Activated naive CD8-positive, alpha-beta T cell treated with anti-CD3 and anti-CD28 coated beads, Interleukin-2, amount 50 U/mL, for 16 hours (primary cell): ENCODE results near the gene TMEM212.
"Not testable (repeated sequence)": the region's sequence is repeated elsewhere in the genome, so short reads cannot be mapped to it uniquely, and the experiment has no call there.

Experiments used
- DNase-seq: peaks from one replicate; pipeline ENCODE4 v3.0.0-alpha.2; 2020; ENCODE audit warnings: low read depth, low spot score

The TMEM212 gene

DNA sequence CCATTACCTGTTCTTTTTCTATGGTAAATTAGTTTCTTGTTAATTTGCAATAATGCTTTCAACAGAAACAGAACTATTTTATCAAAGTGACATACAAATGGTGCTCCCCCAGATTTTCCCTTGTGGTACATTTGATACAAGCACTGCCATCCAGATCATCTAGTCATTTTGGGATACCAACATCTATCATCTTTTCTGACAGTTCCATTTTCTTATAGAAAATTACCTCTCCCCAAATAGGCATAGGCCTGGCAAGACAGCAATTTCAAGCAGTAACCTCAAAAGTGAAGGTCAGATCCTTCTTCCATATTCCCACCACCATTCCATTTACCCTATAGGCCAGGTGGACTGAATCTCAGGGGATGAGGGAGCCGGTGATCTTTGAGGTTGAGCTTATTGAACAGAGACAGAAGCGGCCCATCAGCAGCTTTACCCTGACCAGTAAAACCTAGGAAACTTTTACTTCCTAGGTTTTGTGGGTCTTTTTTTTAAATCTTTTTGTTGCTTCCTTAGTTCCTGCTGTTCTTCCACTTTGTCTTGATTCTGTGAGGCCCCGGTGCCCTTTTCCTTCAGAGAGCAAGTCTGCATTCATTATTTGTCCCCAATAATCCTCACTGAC is 29.8 kb upstream of the TMEM212 start:
- no peak for DNase-seq

DNA sequence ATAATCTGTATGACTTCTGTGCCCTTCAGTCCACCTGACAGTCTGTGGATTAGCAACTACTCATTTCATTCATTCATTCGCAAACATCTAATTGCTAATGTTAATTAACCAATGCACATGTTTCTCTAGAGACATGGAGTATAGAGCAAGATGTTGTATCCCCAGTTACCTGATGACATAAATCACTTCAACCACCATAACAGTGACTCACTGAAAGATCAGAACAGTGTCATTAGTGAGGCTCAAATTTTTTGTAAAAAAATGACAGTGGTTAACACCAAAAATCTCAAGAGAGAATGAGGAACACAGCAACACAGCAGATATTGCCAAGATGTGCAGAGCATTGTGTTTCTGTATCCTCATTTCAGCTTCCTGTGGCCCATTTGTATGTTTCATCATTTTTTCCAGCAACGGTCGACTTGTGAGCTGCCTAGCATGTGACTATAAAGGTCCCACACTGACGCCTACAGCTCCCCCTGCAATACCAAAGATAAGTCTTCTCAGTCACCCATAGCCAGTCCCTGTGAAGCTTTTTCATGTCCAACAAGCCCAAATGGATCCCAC is 29.2 kb upstream of the TMEM212 start:
- DNase-seq = no peak

DNA sequence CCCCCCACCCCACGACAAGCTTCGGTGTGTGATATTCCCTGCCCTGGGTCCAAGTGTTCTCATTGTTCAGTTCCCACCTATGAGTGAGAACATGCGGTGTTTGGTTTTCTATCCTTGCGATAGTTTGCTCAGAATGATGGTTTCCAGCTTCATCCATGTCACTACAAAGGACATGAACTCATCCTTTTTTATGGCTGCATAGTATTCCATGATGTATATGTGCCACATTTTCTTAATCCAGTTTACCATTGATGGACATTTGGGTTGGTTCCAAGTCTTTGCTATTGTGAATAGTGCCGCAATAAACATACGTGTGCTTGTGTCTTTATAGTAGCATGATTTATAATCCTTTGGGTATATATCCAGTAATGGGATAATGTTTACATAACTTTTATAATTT is 28.5 kb upstream of the TMEM212 start:
- not testable (repeated sequence) for DNase-seq

DNA sequence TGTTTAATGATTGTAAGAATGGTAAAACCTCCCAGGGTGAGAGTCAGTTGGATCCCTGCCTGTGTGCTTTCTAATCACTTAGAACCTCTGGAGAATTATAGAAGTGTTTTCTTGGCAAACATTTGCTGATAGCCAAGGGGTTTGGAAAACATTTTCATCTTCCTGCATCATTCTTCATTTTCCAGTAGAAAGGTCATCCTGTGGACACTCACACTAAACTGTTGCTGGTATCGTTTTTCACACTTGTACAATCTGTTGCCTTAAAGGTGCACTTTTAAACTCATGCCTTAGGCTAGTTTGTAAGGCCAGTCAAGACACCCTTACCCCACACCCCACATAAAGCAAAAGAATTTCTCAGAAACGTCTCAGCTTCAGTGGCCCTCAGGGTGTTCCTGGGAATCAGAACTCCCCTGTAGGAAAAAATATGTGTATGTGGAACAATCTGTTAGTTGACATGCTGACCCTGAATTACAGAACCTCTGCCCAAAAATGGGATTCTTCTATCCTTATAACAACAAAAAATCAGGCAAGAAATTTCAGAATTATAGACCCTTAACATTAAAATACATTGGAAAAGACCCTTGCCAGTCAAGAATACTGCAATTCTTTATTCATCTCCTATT is 27.1 kb upstream of the TMEM212 start:
- no peak for DNase-seq

DNA sequence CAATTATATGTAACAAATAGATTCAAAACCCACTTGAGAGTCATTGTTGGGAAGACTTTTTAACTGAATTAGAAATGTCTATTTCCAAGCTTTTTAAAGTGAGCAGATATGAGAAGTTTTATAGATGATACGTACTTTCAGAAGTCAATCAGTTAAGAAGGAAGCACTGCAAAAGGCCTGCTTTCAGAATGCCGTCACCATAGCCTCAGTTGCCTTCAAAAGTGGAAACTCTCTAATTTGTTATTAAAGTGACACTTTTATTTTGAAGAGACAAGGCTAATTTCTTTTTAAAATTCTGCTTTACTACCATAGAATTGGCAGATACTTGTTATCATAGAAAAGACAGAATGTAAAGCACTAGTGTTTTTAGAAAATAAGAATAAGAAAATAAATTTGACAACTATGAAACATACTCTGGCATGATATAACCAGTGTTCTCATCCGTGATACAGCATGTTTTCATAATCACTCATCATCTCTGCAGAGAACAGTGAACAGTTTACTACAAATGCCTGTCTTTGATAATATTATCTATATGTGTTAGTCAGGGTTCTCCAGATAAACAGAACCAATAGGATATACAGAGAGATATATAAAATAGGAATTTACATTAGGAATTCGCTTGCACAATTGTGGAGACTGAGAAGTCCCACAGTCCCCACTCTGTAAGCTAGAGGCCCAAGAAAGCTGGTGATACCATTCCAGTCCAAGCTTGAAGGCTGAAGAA is 25.9 kb upstream of the TMEM212 start:
- DNase-seq = no peak

DNA sequence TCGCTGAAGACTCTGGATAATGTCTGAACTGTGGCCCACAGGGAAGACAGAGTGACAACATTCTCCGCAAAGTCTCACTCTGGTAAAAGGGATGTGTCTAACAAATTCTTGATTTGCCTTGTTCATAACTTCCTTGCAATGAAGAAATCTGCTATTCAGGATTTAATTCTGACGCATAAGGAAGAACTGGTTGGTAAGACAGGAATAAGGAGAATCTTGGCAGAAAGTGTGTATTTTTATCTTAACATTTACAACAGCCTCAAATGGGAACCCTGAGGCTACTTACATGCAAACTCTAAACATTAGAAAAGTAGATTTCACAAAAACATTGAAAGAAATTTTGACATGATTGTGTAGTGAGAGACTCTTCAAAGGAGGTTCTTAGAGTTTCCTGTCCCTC is 22.1 kb upstream of the TMEM212 start:
- no peak for DNase-seq

DNA sequence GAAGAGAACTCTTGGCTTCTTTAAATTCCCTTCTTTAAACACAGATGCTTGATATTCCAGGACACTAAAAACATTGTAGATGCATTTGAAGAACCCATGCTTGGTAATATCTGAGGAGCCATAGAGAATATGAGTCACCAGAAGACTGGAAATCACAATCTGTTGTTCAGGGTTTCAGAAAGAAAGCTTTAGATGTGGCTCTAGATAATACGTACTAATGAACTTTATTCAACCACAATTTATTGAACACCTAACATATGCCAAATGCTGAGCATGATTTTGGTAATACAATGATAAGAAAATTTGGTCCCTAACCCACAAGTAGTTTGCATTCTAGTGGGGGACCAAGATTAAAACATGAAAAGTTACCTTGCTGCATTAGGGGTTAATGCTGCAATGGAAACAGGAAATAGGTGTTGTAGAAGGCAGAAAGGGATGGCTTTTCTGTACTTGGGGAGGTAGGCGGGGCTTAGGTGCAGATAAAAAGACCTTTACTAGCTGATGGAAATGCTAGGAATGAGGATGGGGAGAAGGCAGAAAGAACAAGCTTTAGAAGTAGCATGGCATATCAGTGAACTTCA is 21.3 kb upstream of the TMEM212 start:
- DNase-seq = no peak

DNA sequence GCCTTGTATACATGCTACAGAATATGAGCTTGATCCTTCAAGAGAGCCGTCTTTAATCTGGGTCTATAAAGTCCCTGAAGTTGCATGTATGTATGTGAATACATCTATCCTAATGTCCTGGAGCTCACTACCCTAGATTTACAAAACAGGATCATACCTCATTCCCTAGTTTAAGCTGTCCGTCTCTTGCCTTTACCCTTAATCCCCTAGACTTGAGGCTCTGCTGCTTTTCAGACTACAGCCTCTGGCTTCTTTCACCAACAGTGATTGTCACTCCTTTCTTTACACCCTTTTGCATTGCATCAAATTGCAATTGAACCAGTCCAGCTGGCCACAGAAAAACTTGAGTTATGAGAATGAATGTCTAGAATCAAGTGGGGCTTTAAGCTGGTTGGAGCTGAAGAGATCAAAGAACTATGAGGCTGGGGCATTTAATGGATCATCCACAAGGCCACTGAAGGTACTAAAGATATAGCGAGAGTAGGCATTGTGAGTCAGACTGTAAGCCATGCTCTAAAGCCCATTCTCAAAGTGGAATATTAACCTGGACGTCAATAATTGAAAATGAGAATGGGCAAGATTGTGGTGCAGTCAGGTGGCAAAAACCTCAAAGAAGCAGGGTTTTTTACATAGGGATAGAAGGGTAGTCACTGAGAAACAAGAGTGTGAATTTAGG is 20.6 kb upstream of the TMEM212 start:
- no peak for DNase-seq

DNA sequence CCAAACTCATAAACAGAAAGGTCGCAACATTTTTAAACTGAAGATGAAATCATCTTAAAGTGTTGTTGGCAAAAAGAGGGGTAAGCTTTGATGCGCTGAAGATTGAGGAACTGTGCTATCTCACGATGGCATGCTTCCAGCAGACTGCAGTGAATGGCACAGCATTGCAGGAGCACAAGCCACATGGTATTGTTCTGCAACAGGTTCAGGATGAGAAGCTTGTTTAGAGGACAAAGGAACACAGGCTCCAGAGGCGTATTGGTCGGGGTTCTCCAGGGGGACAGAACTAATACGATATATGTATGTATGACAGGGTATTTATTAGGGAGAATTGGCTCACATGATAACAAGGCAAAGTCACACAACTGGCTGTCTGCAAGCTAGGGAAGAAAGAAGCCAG is 19.0 kb upstream of the TMEM212 start:
- no peak for DNase-seq

DNA sequence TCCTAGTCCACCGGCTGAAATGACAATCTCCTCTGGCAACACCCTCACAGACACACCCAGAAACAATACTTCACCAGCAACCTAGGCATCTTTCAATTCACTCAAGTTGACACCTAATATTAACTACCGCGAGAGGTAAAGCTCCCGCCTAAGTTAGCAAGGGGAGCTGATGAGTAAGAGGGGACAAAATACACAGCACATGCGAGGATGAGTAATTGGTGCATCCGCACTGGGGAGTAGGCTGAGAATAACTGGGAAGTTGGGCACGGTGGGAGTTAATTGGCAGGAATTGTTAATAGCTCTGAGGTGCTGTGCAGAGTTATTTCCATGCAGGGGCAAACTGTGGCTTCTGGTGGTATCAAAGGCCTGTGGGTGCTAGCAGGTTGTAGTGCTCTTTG is 18.3 kb upstream of the TMEM212 start:
- no peak for DNase-seq

DNA sequence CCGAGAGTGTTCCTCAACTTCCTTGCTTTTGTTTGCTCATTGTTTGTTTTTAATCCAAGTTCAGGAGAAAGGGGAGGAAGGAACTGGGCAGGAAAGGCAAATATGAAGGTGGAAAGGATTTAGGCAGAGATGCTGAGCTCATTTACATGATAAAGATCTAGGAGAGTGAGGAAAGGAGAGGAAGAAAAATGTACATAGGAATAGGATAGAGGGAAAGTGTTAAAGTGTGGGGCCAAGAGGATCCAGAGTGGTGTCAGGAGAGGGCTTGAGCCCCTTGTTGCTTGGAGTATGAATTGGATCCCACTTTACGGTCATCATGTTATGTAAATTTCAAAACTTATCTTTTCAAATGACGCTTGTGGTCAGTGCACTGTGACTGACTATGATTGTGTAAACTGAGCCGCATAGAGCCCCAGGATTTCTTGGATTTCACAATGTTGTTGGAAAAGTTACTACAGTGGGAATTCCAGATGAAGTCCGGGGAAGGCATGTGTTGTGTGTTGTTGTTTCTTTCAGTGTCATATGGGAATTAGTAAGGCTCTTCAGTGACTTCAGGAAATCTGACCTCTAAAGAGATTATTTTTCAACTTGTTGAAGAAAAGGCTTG is 17.8 kb upstream of the TMEM212 start:
- no peak for DNase-seq

DNA sequence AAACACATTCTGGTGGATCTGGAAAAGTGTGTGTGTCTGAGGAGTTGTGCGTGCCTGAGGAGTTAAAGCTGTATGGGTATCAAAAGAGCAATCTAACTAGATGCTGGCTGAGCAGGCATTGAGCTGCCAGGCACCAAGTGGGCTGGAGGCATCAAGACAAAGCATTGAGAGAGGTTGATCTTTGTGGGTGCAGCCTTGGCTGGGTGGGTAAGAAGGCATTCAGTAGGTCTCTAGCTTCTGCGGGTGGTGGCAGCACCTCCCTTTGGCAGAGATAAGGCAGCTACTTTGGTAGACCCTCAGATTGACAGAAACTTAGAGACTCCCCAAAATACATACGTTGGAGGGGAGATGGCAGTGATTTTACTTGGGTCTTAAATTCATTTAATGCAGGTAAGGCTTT is 15.8 kb upstream of the TMEM212 start:
- DNase-seq = no peak

DNA sequence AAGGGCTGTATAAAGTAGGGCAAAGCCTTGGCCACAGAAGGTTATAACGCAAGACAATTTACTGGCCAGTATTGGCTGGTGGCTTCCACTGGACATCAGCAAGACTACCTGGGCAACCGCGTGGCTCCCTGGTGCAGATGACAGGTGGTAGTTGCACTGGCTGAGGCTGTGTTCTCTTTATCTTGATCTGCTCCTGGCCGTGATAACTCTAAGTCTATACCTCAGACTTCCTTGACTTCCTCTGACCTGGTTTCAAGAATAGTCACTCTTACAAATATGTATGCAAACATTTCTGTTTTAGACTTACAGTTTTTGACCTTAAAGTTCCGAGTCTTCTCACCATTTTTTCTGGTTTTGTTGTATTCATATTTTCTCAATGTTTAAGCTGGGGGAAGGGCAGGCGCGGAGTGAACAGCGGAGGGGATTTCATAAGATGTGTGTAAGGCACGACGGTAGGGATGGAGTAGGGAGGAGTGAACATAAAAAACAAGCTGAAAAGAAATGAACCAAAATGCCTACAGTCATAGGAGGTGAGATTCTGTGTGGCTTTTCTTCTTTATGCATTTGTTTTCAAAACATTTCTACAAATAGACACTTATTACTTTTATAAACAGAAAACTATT is 15.2 kb upstream of the TMEM212 start:
- no peak for DNase-seq

DNA sequence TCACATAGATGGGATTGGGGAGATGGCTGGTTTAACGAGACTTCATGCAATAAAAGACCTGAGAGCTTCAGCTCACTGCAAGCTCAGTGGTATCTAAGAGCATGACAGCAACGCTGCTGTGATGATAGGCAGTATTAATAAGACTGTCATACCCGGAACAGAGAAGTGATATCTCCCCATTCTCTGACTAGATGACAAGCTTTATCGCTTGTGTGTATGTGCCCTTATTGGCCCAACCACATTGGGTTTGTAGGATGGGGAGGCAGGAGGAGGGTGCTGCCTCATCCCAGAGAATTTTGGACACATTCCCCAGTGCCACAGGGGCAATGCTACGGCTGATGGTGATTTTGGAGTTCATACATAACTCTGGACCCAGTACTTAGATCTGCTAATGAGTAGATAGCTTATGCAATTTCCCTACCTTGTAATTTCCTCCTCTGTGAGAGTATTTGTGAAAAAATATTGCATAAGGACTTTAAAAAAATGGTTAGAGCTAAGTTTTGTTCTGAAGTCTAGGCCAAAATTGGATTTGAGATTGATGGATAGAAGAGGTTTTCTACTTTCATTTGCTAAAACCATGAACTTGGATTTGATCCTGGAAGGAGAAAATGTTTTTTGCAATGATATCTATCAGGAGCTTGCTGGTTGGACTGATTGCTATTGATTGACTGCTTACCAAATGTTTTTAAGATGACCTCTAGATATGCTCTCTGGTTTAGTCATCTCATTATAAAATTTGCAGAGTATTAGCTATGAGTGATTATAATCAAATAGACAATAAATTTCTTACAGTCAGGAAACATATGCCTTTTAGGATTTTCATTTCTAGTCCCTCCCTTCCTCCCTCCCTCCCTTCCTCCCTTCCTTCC is 14.0 kb upstream of the TMEM212 start:
- no peak for DNase-seq

DNA sequence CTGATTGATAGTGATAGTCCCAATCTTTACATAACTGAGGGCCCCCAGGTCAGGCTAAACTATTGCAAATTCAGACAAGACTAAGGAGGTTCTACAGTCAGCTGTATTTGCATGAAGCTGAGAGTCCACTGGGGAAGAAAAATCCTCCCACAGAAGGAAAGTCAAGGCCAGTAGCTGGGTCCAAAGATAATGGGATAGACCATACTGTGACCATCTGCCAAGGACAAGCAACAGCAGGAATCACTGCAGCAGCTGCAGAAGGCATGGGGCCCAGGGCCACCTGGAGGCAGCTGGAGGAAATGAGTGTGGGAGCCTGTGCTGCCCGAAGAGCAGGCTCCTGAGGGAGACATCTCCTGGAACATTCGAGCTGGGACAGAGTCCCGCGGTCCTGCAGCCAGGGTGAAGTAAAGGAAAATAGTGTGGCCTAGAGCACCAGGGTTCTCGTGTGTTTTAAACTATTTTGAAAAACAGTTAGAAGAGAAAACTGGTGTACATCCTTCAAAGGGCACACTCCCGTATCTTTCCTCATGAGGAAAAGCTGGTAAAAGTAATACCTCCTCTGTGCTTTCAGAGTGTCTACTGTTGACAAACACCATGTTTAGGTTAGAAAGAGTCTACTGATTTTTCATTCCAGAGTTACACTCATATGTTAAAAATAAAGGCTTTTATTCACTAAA is 13.2 kb upstream of the TMEM212 start:
- DNase-seq = no peak

DNA sequence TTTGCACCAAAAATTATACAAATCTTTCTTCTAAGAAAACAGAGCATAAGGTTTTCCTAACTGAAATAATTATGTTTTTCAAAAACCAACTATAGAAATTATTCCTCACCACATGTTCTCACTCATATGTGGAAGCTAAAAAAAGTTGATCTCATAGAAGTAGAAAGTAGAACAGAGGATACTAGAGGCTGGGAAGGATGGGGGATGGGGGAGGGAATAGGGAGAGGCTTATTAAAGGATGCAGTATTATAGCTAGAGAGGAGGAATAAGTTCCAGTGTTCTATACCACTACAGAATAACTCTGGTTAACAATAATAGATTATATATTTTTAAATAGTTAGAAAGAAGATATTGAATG is 12.7 kb upstream of the TMEM212 start:
- DNase-seq = no peak

DNA sequence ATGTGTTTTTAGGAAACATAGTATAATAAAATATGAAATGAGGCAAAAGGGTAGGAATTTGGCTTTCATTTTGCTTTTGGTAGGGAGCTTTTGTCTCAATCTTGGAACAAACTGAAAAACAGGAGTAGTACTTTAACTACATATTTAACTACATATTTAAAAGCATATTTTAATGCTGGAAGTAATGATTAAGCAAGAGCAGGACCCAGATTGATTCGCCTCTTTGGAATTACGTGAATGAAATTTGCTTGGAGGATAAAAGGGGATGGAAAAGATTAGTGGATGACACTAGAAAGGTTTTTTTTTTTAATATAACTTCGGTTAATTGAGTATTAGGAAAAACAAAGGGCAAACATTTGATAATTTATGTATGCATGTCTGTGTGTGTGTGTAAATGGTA is 11.2 kb upstream of the TMEM212 start:
- DNase-seq = no peak

DNA sequence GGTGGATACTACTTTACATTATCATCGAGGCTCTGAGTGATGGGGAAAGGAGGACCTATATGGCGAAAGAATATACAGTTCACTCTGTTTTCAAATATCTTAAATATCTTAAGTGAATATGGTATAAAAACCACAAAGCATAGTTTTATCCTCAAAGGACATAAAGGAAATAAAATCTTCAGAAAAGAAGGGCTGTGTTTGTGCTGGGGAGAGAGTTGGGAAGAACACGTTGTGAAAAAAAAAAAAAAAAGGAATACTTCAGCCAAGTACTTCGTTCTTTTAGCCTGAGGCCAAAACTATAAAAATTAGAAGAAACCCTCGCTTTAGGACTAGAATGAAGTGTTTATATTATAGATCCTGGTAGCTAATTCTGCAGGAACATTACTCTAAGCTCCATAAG is 10.2 kb upstream of the TMEM212 start:
- DNase-seq = no peak

DNA sequence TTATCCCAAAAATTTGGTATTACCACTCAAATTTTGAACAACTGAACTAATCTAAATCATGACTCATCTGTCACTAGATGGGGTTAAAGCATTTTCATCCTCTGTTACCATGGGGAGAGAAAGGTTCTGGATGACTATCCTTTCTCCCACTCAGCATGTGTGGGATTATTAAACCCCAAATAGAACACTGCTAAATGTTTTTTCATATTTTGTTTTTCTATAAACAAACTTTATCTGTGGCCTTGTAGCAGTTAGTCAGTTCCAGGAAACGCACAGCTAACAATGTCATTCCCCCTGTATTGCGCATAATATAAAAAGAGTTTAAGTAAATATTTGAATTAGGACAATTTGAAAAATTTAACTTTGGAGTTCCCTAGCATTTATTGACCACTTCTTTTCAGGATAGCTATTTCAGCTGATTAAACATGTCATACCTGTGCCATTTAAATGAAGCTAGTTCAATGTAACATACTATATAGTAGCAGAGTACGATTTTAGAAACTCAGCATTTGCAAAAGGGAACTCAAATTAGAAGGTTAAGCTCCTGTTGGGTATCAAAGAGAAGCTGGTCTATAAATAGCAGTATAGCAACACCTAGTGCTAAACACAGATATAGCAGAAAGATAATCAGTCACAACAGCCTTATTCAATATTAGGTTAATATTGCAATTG is 9.2 kb upstream of the TMEM212 start:
- DNase-seq = no peak
